ENCODE measurements around the gene MACROD1. TPM values are rescaled to one million over a fixed set of nuclear protein-coding genes. Genes with fewer than 3 reads are reported as not detected.

Gene MACROD1
- total RNA-seq, 1 experiment from 2014 or later, result 36.9 TPM

- peak within 1 kb of the TSS; percentile 95 for H3K27ac Mint-ChIP-seq
- peak within 1 kb of the TSS; percentile 94 for H3K4me3 Mint-ChIP-seq
- H3K9me3 Mint-ChIP-seq, result no peaks in the 10 kb centered on the region
- peaks cover 21% of the 10 kb centered on the region for H3K36me3 Mint-ChIP-seq
- no peaks in the 10 kb centered on the region; the same call in 1 of the 2 replicates for H3K27me3 Mint-ChIP-seq (ENCODE audit: low read depth)
- H3K4me1 Mint-ChIP-seq, result peaks cover 21% of the 10 kb centered on the region
- ChIA-PET POLR2A (interaction anchor here (1.0 kb wide), 1 partner anchor 69 kb away, joined by 3 read pairs; the partner anchor contains the start of gene RCOR2), CTCF (interaction anchor here (0.9 to 1.5 kb wide), 2 partner anchors 13 to 14 kb away, joined by 3 to 5 read pairs; no protein-coding TSS in a partner anchor)
- DNase-seq (ENCODE audit: low spot score), result peak; percentile 98
- ATAC-seq, result peak; percentile 86
- peak; percentile 93 for TF ChIP-seq ZNF416 (CRISPR knock-in tag; IDR thresholded peaks at IDR 0.05)
- no peak for TF ChIP-seq SOX15 (CRISPR knock-in tag; IDR thresholded peaks at IDR 0.05)
- TF ChIP-seq, protein P1, sequence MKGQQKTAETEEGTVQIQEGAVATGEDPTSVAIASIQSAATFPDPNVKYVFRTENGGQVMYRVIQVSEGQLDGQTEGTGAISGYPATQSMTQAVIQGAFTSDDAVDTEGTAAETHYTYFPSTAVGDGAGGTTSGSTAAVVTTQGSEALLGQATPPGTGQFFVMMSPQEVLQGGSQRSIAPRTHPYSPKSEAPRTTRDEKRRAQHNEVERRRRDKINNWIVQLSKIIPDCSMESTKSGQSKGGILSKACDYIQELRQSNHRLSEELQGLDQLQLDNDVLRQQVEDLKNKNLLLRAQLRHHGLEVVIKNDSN (CRISPR knock-in tag; IDR thresholded peaks at IDR 0.05), result no peak
- TF ChIP-seq JUN (CRISPR knock-in tag; IDR thresholded peaks at IDR 0.05), result no peak; the same call in 1 of the 2 replicates
- no peak for TF ChIP-seq MXD4 (CRISPR knock-in tag; IDR thresholded peaks at IDR 0.05; ENCODE audit: borderline replicate concordance)
- no peak for TF ChIP-seq RORB (CRISPR knock-in tag; IDR thresholded peaks at IDR 0.05)
- no peak for TF ChIP-seq ZNF219 (CRISPR knock-in tag; IDR thresholded peaks at IDR 0.05; ENCODE audit: borderline replicate concordance)
- TF ChIP-seq NFYB (CRISPR knock-in tag; conservative IDR thresholded peaks at IDR 0.05; ENCODE audit: low read depth), result no peak
- no peak for TF ChIP-seq PRRX2 (CRISPR knock-in tag; IDR thresholded peaks at IDR 0.05)
- TF ChIP-seq HMGA2 (CRISPR knock-in tag; IDR thresholded peaks at IDR 0.05), result no peak
- no peak for TF ChIP-seq OVOL2 (CRISPR knock-in tag; IDR thresholded peaks at IDR 0.05; ENCODE audit: borderline replicate concordance)
- TF ChIP-seq, protein P2, sequence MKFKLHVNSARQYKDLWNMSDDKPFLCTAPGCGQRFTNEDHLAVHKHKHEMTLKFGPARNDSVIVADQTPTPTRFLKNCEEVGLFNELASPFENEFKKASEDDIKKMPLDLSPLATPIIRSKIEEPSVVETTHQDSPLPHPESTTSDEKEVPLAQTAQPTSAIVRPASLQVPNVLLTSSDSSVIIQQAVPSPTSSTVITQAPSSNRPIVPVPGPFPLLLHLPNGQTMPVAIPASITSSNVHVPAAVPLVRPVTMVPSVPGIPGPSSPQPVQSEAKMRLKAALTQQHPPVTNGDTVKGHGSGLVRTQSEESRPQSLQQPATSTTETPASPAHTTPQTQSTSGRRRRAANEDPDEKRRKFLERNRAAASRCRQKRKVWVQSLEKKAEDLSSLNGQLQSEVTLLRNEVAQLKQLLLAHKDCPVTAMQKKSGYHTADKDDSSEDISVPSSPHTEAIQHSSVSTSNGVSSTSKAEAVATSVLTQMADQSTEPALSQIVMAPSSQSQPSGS (CRISPR knock-in tag; IDR thresholded peaks at IDR 0.05; ENCODE audit: borderline replicate concordance, low read depth), result no peak
- peak; percentile 74 for TF ChIP-seq HMGXB4 (CRISPR knock-in tag; IDR thresholded peaks at IDR 0.05)
- TF ChIP-seq, protein P3, sequence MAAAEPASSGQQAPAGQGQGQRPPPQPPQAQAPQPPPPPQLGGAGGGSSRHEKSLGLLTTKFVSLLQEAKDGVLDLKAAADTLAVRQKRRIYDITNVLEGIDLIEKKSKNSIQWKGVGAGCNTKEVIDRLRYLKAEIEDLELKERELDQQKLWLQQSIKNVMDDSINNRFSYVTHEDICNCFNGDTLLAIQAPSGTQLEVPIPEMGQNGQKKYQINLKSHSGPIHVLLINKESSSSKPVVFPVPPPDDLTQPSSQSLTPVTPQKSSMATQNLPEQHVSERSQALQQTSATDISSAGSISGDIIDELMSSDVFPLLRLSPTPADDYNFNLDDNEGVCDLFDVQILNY (CRISPR knock-in tag; IDR thresholded peaks at IDR 0.05), result peak; percentile 71
- 0 out of 2 replicates have a peak, but pooled peaks have one; percentile 62 for TF ChIP-seq ESRRA (CRISPR knock-in tag; IDR thresholded peaks at IDR 0.05; ENCODE audit: borderline replicate concordance)
- TF ChIP-seq MYBL2 (CRISPR knock-in tag; IDR thresholded peaks at IDR 0.05), result no peak; the same call in 1 of the 2 replicates
- TF ChIP-seq, protein P4, sequence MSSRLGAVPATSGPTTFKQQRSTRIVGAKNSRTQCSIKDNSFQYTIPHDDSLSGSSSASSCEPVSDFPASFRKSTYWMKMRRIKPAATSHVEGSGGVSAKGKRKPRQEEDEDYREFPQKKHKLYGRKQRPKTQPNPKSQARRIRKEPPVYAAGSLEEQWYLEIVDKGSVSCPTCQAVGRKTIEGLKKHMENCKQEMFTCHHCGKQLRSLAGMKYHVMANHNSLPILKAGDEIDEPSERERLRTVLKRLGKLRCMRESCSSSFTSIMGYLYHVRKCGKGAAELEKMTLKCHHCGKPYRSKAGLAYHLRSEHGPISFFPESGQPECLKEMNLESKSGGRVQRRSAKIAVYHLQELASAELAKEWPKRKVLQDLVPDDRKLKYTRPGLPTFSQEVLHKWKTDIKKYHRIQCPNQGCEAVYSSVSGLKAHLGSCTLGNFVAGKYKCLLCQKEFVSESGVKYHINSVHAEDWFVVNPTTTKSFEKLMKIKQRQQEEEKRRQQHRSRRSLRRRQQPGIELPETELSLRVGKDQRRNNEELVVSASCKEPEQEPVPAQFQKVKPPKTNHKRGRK (CRISPR knock-in tag; IDR thresholded peaks at IDR 0.05; ENCODE audit: borderline replicate concordance), result no peak
- TF ChIP-seq ZMAT4 (CRISPR knock-in tag; IDR thresholded peaks at IDR 0.05), result no peak
- no peak for TF ChIP-seq AR (CRISPR knock-in tag; IDR thresholded peaks at IDR 0.05)
- TF ChIP-seq, protein P5, sequence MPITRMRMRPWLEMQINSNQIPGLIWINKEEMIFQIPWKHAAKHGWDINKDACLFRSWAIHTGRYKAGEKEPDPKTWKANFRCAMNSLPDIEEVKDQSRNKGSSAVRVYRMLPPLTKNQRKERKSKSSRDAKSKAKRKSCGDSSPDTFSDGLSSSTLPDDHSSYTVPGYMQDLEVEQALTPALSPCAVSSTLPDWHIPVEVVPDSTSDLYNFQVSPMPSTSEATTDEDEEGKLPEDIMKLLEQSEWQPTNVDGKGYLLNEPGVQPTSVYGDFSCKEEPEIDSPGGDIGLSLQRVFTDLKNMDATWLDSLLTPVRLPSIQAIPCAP (CRISPR knock-in tag; IDR thresholded peaks at IDR 0.05), result 0 out of 2 replicates have a peak, but pooled peaks have one; percentile 35
- TF ChIP-seq SMAD3 (CRISPR knock-in tag; IDR thresholded peaks at IDR 0.05; ENCODE audit: borderline replicate concordance), result 0 out of 2 replicates have a peak, but pooled peaks have one; percentile 56
- TF ChIP-seq ZNF317 (CRISPR knock-in tag; IDR thresholded peaks at IDR 0.05; ENCODE audit: borderline replicate concordance, low read depth), result 0 out of 2 replicates have a peak, but pooled peaks have one; percentile 32
- no peak for TF ChIP-seq CREB1 (CRISPR knock-in tag; IDR thresholded peaks at IDR 0.05)
- no peak for TF ChIP-seq CBFB (CRISPR knock-in tag; IDR thresholded peaks at IDR 0.05; ENCODE audit: low read depth)
- TF ChIP-seq ZNF671 (CRISPR knock-in tag; IDR thresholded peaks at IDR 0.05), result no peak
Measured at GRCh38 chr11:63986156-63986931, 179.6 kb downstream of the MACROD1 start, which contains the start of gene OTUB1. OTUB1 (plus strand) TSS chr11:63986438; CDS start chr11:63986457, 19 bp downstream.

All from WTC11 (cell line).